Sigmoid colon (tissue), 7 donors: Measurements from ENCODE around the gene PLPPR3. TPM values are rescaled to one million over a fixed set of nuclear protein-coding genes. Genes with fewer than 3 reads are reported as not detected.
A peak's percentile ranks its signal among the peaks of the same experiment; 100 is the strongest.

ENCODE experiments used
- DNase-seq: peaks from one replicate; pipeline ENCODE4 v3.0.0-alpha.2; 2019
- H3K27ac ChIP-seq, 4 donors: fragments of 200-600 bp; sonication (generic); one replicate each; pipeline ENCODE4 v1.5.1; 2016 to 2019; ENCODE audit warnings: mild to moderate bottlenecking in 1 of 4
- H3K27me3 ChIP-seq, 3 donors: fragments of 200-600 bp; sonication (generic); one replicate each; pipeline ENCODE4 v1.5.1; 2019; ENCODE audit warnings: mild to moderate bottlenecking in 1 of 3
- H3K36me3 ChIP-seq, 4 donors: fragments of 200-600 bp; sonication (generic); one replicate each; pipeline ENCODE4 v1.5.1; 2016 to 2019
- H3K4me1 ChIP-seq, 4 donors: fragments of 200-600 bp; sonication (generic); one replicate each; pipeline ENCODE4 v1.5.1; 2017 to 2019
- H3K4me3 ChIP-seq, 4 donors: fragments of 200-600 bp; sonication (generic); one replicate each; pipeline ENCODE4 v1.5.1; 2017 to 2019; ENCODE audit warnings: mild to moderate bottlenecking in 2 of 4, moderate library complexity in 1 of 4
- H3K9me3 ChIP-seq, 4 donors: fragments of 200-600 bp in 3 of 4; sonication (generic) in 3 of 4; one replicate each; pipeline versions ENCODE4 v1.5.1 to v1.6.1; 2013 to 2019
- CTCF ChIP-seq, 4 experiments: fragments of 450-650 bp in 3 of 4; fragments of 200-600 bp in 1 of 4; IDR thresholded peaks; one replicate each; pipeline ENCODE4 v1.5.1; 2016 to 2019; ENCODE audit warnings: antibody characterized with exemption in 4 of 4, mild to moderate bottlenecking in 3 of 4, moderate library complexity in 2 of 4
- EP300 ChIP-seq, 4 donors: sonication (generic); formaldehyde crosslinking; IDR thresholded peaks; one replicate each; pipeline ENCODE4 v1.6.1; 2017; ENCODE audit warnings: antibody characterized with exemption in 4 of 4
- POLR2A ChIP-seq, 2 donors: fragments of 450-650 bp; IDR thresholded peaks; one replicate each; pipeline ENCODE4 v1.6.1; 2016; ENCODE audit warnings: antibody characterized with exemption in 2 of 2, mild to moderate bottlenecking in 2 of 2, moderate library complexity in 2 of 2
- POLR2AphosphoS5 ChIP-seq, 4 donors: sonication (generic); formaldehyde crosslinking; IDR thresholded peaks; one replicate each; pipeline ENCODE4 v1.6.1; 2017; ENCODE audit warnings: antibody characterized with exemption in 4 of 4
- WGBS, 2 donors: extraction: QIAGEN DNeasy Blood & Tissue Kit; methylation state at CpG; one replicate each; pipeline ENCODE4 v1.1.7; 2013; 5-methylcytosine and 5-hydroxymethylcytosine counted together
- intact Hi-C: fragments of 100-400 bp; cut with DNase I; formaldehyde crosslinking; loops from one replicate; pipeline ENCODE4 v1.15.1; 2023
- polyA plus RNA-seq, 3 donors: library from polyadenylated mRNA; stranded (reverse); fragments of 200-250 nt; gene quantifications; one replicate each; pipeline ENCODE4 v1.2.3, GENCODE V29; 2013
- total RNA-seq, 4 donors: library from RNA; depleted of rRNA; stranded (reverse); fragments of >200 nt; gene quantifications; one replicate each; pipeline ENCODE4 v1.1.0, GENCODE V29; 2016
- donor health status: healthy with polysubstance abuse.
- donor health status: Bipolar disorder and iron deficiency.
- donor health status: healthy.

Gene PLPPR3
- total and polyA plus RNA-seq, 7 donors, result 0.07 TPM; not detected in 6

DNA sequence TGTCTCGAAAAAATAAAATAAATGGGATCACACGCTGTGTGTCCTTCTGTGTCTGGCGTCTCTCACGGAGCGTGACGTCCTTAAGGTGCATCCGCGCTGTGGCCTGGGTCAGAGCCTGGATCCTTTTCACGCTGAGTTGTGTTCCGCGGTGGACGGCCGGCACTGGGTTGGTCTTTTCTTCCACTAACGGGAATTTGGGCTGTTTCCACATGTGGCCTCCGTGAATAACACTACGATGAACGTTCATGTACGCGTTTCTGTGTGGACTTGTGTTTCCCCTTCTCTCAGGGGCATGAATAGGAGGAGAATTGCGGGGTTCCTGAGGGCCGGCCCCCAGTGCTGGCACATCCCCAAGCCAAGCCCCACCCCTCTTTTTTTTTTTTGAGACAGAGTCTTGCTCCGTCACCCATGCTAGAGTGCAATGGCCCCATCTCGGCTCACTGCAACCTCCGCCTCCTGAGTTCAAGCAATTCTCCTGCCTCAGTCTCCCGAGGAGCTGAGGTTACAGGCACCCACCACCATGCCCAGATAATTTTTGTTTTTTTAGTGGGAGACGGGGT is 30.7 kb downstream of the PLPPR3 start:
- whole genome bisulfite sequencing, 2 donors, result 89 to 91% methylated on average over 26 of the region's 26 CpGs
- Histone ChIP-seq H3K4me1 (peaks cover 0 to 19% (median 4%) of the 10 kb centered on the region in 4 donors), H3K27ac (no peak overlapping the region)

GRCh38 chr19:789701-790060 is 32.1 kb downstream of the PLPPR3 start:
- no peaks in the 10 kb centered on the region for H3K36me3 ChIP-seq
- no peaks in the 10 kb centered on the region for H3K27me3 ChIP-seq
- peak overlapping the region; percentile 35 to 55 (median 42) for H3K27ac ChIP-seq
- H3K4me3 ChIP-seq, result no peak overlapping the region
- intact Hi-C loops, result no loop called here
- peaks cover 0 to 11% (median 0%) of the 10 kb centered on the region in 4 donors for H3K4me1 ChIP-seq
- TF ChIP-seq POLR2AphosphoS5 (IDR thresholded peaks at IDR 0.05), result no peak
- no peak for TF ChIP-seq EP300 (IDR thresholded peaks at IDR 0.05)
- TF ChIP-seq POLR2A (IDR thresholded peaks at IDR 0.05), result no peak
- TF ChIP-seq CTCF (IDR thresholded peaks at IDR 0.05), result no peak
- no peak for DNase-seq
- no peaks in the 10 kb centered on the region for H3K9me3 ChIP-seq
- 68 to 77% methylated on average over 9 of the region's 9 CpGs for WGBS, 2 donors

More for the DNA sequence above, 30.7 kb downstream of the PLPPR3 start:
- intact Hi-C loops, result no loop called here
- H3K36me3 ChIP-seq, result no peaks in the 10 kb centered on the region
- no peak for TF ChIP-seq POLR2AphosphoS5 (IDR thresholded peaks at IDR 0.05)
- no peak for TF ChIP-seq POLR2A (IDR thresholded peaks at IDR 0.05)
- no peak for TF ChIP-seq EP300 (IDR thresholded peaks at IDR 0.05)
- no peak for TF ChIP-seq CTCF (IDR thresholded peaks at IDR 0.05)
- H3K27me3 ChIP-seq, result no peaks in the 10 kb centered on the region
- H3K9me3 ChIP-seq, result no peaks in the 10 kb centered on the region
- no peak for DNase-seq
- H3K4me3 ChIP-seq, result no peak overlapping the region

DNA sequence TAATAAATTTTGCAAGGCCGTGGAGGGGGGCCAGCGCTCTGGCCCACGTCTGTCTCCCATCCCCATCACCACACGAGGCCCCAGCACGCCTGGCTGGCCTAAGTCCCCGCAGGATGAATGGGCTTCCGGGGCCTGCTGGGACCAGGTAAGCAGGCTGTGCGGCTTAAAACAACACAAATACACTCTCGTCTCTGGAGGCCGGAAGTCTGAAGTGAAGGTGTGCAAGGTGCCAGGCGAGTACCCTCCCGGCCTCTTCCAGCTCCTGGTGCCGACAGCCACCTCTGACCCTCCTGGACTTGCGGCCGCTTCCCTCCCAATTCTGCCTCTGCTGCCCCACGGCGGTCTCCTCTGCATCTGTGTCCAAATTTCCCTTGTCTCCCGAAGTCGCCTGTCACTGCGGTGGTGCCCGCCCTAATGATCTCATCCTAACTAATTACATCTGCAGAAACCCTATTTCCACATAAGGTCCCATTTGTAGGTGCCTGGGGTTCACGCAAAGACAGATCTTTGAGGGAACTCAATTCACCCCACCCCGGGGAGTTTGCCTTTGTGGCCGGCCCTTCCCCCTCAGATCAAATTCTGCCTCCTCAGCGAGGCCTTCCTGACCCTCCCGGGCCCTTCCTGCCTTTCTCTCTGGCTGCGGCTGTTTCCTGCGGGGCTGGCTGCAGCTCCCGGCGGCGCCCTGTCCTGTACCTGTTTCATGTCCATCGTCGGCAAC is 32.6 kb downstream of the PLPPR3 start:
- H3K4me3 ChIP-seq, result no peak overlapping the region
- H3K27ac ChIP-seq, result peak overlapping the region; percentile 35 to 55 (median 42)
- H3K27me3 ChIP-seq, result no peaks in the 10 kb centered on the region
- H3K9me3 ChIP-seq, result no peaks in the 10 kb centered on the region
- WGBS, 2 donors, result 58 to 76% methylated on average over 33 of the region's 33 CpGs
- intact Hi-C loops, result no loop called here
- DNase-seq, result no peak
- H3K4me1 ChIP-seq, result peaks cover 0 to 11% (median 0%) of the 10 kb centered on the region in 4 donors
- H3K36me3 ChIP-seq, result no peaks in the 10 kb centered on the region
- TF ChIP-seq CTCF (IDR thresholded peaks at IDR 0.05) (no peak), POLR2AphosphoS5 (IDR thresholded peaks at IDR 0.05) (no peak), EP300 (IDR thresholded peaks at IDR 0.05) (no peak), POLR2A (IDR thresholded peaks at IDR 0.05) (no peak)

DNA sequence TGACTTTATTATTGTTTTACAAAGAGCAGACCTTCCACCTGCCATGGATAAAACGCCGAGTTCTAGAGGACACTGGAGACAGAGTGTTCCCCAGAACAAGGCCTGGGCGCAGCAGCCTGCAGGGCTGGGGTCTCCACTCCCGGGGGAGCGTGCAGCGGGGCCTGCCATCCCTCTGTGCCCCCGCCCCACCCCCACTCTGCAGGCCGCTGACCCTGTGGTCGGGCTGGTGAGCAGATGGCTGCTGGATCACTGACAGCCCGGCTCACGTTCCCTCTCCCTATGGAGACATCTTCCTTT is 33.1 kb downstream of the PLPPR3 start:
- DNase-seq, result no peak
- H3K9me3 ChIP-seq, result no peaks in the 10 kb centered on the region
- WGBS, 2 donors, result 74 to 78% methylated on average over 11 of the region's 11 CpGs
- TF ChIP-seq CTCF (IDR thresholded peaks at IDR 0.05) (no peak), EP300 (IDR thresholded peaks at IDR 0.05) (no peak), POLR2A (IDR thresholded peaks at IDR 0.05) (no peak), POLR2AphosphoS5 (IDR thresholded peaks at IDR 0.05) (no peak)
- peaks cover 0 to 11% (median 0%) of the 10 kb centered on the region in 4 donors for H3K4me1 ChIP-seq
- H3K27me3 ChIP-seq, result no peaks in the 10 kb centered on the region
- H3K36me3 ChIP-seq, result no peaks in the 10 kb centered on the region
- intact Hi-C loops, result no loop called here
- H3K4me3 ChIP-seq, result no peak overlapping the region
- H3K27ac ChIP-seq, result peak overlapping the region; percentile 35 to 55 (median 42)
